ENCODE measurements around the gene TPCN2.

The TPCN2 gene

GRCh38 chr11:69010964-69011623 lies 37.6 kb upstream of the TPCN2 start:
- peak; percentile 24 for DNase-seq

DNA sequence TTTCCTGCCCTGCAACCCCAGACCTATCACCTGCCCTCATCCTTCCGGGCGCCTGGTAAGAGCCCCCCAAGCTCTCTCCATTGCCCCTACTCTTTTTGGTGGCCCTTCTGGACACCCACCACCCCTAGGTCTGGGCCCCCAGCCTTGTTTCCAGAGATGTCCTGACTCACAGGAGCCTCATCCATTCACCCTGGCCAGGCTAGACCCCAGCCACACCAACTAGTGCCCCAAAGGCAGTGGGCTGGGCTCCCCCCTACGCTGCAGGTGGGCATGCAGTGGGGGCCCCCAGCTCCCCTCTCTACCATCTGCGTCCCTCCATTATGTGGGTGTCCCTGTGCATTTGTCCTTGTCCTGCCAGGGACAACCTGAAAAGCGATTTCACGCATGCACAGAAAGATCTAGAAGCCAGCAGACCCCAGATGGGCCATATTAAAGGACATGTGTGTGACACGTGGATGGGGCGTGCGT lies 37.1 kb upstream of the TPCN2 start:
- DNase-seq = no peak

- no peak for DNase-seq
Observed at GRCh38 chr11:69012092-69013008, 36.4 kb upstream of the TPCN2 start.

DNA sequence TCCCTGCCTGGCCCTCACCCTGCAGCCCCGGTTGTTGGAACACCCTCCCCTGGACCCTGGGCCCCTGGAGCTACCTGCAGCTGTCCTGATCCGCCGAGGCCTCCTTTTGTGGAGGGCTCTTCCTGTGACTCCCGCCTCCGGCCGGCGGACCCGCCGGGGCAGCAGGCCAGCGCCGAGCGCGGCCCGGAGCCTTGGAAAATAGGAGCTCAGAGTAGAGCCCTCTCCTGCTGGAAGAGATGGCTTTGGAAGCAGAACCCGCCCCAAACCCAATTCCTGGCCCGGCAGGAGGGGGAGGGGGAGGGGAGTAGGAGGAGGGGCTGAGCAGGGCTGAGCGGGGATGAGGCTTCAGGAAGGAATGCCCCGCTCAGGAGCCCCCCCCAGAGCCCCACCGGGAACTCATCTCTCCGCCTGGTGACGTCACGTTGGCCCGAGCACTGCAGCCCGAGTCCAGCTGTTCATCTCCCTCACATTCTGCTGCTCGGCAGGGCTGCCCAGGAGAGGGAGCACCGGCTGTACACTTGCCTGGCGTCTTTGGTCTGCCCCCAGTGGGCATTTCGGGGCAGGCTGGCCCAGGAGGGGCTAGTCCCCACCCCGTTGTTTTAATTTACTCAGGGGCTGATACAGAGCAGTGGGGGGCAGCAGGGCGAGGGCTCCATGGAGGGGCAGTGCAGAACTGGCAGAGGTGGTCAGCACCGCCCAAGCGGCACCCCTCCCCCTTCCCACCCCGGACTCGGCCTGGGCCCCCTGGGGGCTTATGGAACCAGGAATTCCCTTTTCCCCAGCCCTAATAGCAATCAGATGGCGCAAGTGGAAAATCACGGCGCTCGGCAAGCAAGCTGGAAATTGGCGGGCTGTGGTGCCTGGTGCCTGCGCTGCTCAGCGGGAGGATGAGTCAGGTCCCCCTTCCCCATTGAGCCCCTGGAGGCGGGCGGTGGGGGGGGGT lies 35.5 kb upstream of the TPCN2 start, which contains the start of gene MRGPRF:
MRGPRF (minus strand) TSS at position 238 of the 943 bp plus-strand sequence. CDS start 3,345 bp downstream, outside the sequence.
- DNase-seq = no peak

- no peak for DNase-seq
Observed at GRCh38 chr11:69014084-69014851, 34.5 kb upstream of the TPCN2 start.

GRCh38 chr11:69014898-69015549 lies 33.7 kb upstream of the TPCN2 start:
- no peak for DNase-seq

- no peak for DNase-seq
Observed at GRCh38 chr11:69017951-69018350, 30.8 kb upstream of the TPCN2 start.

DNA sequence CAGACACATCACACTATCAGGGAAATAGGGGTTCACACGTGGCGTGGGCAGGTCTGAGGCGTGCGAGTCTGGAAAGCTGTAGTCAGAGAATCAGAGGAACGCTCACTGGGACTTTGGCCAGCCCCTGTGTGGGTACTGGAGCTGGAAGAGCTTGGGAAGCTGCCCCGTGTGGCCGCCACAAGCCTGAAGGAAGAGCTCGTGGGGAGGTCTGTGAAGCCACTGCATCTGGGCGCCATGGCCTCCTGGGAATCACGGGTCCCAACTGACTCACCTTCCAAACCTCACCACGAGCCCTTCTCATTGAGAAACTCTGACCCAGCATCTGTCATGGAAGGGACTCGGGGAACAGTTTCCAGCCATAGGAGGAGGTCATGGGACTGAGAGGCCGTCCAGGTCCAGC lies 29.8 kb upstream of the TPCN2 start:
- no peak for DNase-seq

DNA sequence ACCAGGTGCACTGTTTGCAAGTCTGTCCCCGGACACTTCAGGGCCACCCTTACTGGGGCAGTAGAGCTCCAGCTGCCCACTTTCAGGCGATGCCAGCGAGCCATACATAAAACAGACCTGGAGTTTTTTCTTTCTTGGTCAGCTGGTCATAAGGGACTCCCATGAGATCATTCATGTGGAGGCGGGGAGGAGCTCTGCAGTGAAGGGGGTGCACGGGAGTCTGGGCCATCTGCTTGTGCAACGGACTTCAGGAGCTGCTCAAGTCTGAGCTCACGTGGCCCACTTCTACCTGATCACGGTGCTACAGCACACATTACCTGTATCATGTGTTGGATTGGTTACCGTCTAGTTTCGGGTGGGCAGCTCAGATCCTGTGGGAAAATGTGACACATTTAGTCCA lies 26.5 kb upstream of the TPCN2 start:
- DNase-seq = no peak

DNA sequence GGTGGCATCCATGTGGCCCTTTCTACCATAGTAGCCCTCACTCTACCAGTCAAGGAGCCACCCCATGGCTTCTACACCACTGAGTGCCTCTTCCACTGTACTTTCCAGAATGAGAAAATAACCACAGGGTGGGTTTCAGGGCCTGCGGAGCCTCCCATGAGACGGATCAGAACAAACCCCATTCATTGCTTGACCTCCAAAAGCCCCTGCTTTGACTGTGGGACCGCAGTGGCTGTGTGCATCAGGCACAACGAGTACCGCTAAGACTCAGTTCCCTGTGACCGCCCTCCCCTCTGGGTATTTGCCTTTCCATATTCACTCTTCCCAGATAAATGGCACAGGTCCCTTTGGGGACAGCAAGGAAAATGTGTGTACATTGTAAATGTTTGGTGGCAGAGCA lies 24.2 kb upstream of the TPCN2 start:
- no peak for DNase-seq

DNA sequence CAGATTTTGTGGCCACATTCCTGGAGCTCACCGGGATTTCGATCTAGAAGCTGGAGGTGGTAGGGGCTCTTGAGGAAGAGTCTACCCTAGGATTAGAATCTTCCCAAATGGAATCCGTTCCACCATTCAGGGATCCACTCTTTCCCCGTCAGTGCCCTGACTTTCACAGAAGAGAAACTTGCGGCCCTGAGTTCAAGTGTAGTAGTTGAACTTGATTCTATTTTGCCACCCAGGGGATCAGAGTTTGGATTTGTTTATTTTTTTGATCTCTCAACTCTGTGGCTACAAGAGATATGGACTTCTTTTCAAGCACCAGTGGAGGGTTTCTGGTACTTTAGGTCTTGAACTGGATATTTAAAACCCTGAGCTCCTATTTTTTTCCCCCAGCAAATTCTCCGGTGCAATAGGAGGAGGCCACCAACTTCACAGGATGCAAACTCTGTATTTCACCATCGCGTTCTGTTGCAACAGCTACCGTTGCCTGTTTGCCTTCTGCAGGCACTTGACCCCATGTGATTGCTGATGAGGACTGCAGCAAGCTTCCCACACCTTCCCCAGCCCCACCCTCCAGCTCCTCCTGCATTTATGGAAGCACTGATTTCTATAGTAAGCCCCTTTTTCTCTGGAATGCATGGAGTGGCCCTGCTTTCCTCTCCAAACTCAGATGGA lies 20.9 kb upstream of the TPCN2 start:
- no peak for DNase-seq

- no peak for DNase-seq
Observed at GRCh38 chr11:69030301-69030700, 18.4 kb upstream of the TPCN2 start.

GRCh38 chr11:69032833-69033232 lies 15.9 kb upstream of the TPCN2 start:
- no peak for DNase-seq

- no peak for DNase-seq
Observed at GRCh38 chr11:69033431-69033830, 15.3 kb upstream of the TPCN2 start.

DNA sequence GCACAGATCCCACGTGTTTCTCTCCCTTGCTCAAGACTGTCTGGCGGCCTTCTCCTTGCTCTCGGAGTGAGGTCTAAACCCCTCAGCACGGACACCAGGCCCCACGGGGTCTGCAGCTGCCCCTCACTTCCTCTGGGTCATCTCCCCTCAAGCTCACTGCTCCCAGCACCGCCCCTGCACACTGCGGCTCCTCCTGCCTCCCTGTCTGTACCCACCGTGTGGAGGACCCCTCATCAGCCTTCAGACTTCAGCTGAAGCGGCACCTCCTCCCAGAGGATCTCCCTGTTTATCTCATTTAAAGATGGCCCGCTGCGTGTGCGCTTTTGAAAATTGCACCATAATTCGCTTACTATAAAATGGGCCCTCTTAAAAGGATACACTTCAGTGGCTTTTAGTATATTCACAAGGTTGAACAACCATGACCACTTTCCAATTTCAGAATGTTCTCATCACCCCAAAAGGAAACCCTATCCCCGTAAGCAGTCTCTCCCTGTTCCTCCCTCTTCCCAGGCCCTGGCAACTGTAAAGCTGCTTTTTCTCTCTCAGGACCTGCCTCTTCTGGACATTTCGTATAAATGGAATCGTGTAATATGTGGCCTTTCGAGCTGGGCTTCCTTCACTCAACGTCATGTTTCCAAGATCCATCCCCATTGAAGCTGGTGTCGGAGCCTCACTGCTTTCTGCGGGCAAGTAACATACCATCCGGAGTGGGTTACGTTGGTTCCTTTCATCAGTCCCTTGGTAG lies 14.4 kb upstream of the TPCN2 start:
- no peak for DNase-seq

GRCh38 chr11:69035150-69035945 lies 13.4 kb upstream of the TPCN2 start:
- DNase-seq = no peak

- DNase-seq = no peak
Observed at GRCh38 chr11:69035946-69036340, 12.8 kb upstream of the TPCN2 start.

DNA sequence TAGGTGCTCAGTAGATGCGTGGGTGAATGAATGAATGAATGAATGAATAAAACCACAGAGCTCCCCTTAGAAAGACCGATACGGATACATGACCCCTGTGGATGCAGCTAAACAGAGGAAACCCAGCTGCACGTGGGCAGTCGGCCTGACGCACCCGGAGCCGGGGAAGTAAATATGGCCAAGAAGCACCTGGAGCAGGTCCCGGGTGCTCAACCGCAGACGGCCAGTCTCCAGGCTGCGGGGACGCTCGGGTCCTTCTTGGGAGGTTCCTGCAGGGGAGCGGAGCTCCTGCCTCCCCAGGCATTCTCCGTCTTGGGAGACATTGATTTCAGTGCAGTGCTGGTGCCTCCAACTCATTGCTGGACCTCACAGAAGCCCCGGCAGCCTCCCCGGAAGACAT lies 11.7 kb upstream of the TPCN2 start:
- no peak for DNase-seq

GRCh38 chr11:69037544-69037943 lies 11.2 kb upstream of the TPCN2 start:
- DNase-seq = no peak

All from CD4-positive, alpha-beta T cell treated with Interleukin-10 for 1 hour (primary cell).